GM19240 (cell line): ENCODE measurements around the gene RAB20.
A peak's percentile ranks its signal among the peaks of the same experiment; 100 is the strongest.
"Not testable (repeated sequence)": the region's sequence is repeated elsewhere in the genome, so short reads cannot be mapped to it uniquely, and the experiment has no call there.

ENCODE experiments used
- DNase-seq: peaks from one replicate; pipeline ENCODE4 v3.0.0; 2011; ENCODE audit warnings: low spot score; ENCODE audit not compliant: insufficient read length

RAB20 gene, protein sequence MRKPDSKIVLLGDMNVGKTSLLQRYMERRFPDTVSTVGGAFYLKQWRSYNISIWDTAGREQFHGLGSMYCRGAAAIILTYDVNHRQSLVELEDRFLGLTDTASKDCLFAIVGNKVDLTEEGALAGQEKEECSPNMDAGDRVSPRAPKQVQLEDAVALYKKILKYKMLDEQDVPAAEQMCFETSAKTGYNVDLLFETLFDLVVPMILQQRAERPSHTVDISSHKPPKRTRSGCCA

DNA sequence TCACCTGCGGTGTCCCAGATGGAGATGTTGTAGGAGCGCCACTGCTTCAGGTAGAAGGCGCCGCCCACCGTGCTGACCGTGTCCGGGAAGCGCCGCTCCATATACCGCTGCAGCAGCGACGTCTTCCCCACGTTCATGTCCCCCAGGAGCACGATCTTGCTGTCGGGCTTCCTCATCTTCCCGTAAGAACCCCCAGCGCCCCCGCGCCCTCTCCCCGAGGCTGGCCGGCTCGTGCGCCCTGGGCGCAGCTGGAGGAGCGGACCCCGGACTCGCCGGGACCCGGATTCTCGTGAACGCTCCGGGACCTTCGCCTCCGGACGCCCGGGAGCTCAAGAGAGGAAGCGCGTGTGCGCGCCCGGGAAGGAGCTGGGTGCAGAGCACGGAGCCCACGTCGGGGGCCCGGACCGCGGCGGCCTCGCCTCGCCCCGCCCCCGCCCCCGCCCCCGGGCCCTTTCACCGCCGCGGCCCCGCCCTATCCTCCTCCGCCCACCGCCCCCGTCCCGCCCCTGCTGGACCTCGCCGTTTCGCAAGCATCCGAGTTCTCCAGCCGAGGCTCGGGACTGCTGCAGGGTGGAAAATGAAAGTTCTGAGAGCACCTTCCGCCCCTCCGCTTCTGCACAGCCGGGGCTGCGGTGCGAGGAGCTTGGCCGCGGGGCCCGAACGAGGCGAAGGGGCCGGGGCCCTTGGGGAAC is at the start of gene RAB20:
Gene RAB20 (minus strand): TSS at position 379 of the 692 bp plus-strand sequence. CDS start 203 bp downstream, at position 176.
- DNase-seq: peak; percentile 47

DNA sequence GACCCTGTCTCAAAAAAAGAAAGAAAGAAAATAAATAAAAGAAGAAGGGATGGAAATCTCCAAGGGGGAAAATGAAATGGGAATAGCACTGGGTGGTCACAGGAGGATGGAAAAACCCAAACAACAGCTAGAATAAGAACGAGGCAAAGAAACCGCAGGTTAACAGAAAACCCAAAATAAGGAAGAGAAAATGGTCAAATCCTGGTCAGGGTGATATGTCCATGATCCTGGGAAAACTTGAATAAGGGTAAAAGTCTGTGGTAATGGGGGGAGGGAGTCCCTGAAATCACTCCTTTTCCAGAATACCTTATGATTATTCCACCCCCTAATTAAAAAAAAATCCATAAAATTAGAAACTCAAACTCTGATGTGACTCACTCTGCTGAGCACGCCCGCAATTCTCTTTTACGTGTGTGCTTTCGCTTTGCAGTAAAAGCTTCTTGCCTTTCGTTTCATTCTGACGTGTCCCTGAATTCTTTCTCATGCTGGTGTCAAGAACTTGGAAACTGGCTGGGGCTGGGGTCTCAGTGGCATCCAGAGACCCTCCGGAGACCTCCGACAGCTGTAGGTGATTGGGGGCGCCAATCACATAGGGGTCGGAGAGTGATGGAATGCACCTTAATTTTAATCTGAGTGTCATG is 49.6 kb upstream of the RAB20 start:
- peak; percentile 56 for DNase-seq

DNA sequence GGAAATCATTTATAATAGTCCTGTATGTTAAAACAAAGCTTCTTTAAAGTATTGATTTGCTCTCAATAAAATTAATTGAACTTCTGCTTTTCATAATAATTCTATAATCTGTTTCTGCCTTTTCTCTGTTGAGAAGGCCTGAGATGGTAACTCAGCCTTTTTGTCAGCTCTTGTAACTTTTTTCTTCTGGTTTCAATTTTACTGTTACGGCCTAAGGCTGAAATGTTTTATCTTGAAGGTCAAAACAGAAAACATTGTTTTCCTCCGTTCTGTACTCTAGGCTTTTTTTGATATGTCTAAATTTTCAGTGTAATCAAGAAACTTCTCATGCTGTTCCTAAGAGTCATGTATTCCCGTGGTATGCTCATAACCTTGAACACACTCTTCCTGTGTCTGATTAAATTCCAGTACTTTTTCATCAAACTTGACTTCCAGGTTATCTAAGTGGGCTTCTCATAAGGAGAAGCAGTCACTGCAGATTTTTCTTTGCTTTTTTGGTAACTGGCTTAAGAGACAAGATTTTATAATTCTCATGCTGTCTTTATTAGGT is 46.2 kb upstream of the RAB20 start:
- DNase-seq: no peak

DNA sequence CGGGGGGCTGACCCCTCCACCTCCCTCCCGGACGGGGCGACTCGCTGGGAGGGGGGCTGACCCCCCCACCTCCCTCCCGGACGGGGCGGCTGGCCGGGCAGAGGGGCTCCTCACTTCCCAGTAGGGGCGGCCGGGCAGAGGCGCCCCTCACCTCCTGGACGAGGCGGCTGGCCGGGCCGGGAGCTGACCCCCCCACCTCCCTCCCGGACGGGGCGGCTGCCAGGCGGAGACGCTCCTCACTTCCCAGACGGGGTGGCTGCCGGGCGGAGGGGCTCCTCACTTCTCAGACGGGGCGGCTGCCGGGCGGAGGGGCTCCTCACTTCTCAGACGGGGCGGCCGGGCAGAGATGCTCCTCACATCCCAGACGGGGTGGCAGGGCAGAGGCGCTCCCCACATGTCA is 44.8 kb upstream of the RAB20 start:
- not testable (repeated sequence) for DNase-seq

DNA sequence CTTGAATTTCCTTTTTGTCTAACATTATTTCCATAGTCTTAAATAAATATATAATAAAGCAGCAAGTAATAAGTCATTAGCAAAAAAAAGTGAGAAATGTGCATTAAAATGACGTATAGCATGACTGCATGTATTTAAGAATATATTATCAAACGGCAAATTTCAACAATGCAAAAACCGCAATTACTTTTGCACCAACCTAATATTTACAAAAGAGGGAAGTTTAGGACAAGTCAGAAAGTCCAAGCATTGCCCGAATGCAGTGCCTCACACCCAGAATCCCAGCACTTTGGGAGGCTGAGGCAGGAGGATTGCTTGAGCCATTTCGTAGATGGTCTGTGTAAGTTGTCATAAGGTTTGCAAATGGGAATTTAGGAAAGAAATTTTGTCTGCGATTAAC is 43.6 kb upstream of the RAB20 start:
- DNase-seq: no peak

DNA sequence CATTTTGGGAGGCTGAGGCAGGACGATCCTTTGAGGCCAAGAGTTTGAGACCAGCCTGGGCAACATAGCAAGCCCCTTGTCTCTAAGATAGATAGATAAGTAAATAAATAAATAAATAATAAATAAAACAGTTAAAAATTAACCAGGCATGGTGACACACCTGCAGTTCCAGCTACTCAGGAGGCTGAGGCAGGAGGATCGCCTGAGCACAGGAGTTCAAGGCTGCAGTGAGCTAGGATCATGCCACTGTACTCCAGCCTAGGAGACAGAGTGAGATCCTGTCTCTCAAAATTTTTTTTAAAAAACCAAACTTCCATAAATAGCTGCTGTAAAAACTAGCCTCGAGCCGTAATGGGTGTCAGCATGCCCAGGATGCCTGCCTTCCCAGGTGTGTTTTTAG is 39.5 kb upstream of the RAB20 start:
- DNase-seq: no peak

DNA sequence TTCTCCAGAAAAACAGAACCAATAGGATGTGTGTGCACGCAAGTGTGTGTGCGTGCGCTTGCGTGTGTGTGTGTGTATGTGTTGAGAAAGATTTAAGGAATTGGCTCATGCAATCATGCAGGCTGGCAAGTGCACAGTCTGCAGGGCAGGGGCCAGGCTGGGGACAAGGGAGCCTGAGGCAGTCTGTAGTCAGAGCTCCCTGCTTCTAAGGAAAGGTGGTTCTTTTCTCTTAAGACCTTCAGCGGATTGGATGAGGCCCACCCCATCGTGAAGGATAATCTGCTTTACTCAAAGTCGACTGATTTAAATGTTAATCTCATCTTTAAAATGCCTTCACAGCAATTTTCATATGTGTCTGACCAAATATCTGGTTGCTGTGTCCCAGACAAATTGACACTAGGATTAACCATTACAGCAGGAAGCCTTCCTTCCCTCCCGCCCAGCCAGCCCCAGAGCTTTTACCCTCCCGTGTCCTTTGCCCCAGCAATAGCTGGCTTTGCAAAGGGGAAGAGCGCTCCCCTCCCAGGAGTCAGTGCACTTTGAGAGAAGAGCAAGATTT is 38.8 kb upstream of the RAB20 start:
- DNase-seq: no peak

DNA sequence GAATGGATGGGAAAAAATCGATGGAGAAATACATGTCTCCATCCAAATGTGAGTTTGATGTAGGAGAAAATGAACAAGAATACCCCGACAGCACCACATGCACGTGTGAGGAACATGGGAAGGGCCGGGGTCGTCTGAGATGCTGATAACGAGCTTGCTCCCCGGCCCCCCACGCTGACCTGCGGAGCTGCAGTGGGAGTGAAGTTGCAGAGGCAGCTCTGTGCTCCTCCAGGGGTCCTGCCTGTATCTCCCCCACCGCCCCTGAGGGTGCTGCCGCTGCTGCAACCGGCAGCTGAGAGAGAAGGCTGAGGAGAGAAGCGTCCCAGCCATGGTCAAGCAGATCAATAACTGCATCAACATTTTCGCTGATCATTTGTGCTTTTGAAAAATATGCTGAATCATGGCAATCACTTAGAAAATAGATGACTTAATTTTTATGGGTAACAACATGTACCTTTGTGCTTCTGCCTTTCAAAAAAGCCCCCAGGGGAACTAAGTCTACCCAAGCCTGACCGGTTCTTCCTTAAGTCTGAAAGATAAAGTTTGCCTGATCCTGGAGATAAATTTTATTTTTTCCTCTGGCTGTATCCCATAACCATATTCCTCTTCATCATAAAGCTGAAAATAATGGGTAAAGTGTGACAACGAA is 35.6 kb upstream of the RAB20 start:
- DNase-seq: no peak

DNA sequence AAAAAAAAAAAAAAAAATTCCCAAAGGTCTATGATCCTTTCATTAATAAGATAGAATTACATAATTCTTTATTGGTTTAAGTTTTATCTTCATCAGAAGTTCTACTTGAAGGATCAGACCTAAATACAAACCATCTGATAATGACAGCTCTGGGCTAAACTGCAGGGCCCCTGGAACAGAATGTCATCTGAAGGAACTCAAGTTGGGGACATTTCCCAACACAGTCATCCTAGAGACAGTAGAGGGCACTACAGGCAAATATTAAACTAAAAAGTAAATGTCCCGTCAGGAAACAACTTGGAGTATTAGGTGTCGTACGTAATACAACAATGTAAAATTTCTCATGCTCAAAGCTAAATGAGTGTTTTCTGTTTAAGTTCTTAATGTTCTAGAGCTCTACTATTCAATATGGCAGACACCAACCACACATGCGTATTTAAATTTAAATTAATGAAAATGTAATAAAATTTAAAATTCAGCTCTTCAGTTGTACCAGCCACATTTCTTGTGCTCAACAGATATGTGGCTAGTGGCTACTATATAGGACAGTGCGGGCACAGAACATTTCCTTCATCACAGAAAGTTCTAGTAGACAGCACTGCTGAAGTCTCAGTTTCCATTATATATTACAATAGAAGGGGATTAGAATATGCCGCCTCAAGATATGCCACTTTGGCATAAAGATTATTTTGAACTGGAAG is 32.1 kb upstream of the RAB20 start:
- peak; percentile 61 for DNase-seq

DNA sequence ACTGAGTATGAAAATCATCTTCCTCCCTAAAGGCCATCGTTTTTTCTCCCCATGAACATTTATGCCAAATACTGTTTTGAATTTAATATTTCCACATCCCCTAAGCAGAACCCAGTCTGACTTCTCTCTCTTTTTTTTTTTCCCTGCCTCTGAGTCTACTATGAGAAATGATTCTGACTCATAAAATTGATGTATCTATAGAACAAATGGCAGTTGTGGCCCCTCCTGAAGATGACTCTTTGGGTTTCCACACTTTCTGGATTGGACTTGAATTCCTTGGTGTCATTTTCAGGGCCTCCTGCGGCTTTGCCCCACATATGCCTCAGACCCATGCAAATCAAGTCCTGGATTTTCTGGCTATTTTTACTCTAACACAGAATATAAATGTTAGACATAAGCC is 31.1 kb upstream of the RAB20 start:
- no peak for DNase-seq

DNA sequence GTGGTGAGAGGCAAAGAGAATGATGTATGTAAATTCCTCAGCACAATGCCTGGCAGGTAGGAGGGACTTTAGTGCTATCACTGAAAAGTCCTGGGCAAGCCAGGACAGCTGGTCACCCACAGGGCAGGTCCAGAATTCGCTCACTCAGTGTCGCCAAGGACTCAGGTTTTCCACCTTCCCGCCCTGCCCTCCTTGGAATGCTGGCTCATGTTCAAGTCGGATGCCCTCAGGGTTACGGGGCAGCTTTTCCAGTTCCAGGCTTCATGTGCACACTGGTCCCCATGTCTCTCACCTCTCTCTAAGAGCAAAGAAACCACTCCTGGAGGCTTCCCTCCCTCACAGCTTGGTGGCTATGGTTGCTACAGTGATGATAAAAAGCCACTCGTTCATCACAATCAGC is 29.1 kb upstream of the RAB20 start:
- DNase-seq: no peak

DNA sequence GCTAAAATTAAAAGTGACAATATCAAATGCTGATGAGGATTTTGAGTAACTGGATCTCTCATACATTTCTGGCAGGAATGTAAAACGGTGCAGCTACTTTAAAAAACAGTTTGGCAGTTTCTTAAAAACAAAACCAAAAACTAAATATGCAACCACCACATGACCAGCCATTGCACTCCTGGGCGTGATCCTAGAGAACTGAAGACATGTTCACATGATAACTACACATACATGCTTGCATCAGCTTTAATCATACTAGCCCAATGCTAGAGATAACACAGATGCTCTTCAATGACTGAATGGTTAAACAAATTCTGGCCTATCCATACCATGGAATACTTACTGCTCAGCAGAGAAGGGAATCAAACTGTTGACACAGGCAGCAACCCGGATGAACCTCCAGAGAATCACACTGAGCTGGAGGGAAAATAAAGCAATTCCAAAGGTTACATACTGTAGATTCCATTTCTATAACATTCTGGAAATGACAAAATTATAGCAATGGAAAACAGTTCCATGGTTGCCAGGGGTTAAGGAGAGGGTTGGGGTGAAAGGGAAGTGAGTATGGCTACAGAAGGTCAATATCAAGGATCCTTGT is 28.4 kb upstream of the RAB20 start:
- DNase-seq: no peak

DNA sequence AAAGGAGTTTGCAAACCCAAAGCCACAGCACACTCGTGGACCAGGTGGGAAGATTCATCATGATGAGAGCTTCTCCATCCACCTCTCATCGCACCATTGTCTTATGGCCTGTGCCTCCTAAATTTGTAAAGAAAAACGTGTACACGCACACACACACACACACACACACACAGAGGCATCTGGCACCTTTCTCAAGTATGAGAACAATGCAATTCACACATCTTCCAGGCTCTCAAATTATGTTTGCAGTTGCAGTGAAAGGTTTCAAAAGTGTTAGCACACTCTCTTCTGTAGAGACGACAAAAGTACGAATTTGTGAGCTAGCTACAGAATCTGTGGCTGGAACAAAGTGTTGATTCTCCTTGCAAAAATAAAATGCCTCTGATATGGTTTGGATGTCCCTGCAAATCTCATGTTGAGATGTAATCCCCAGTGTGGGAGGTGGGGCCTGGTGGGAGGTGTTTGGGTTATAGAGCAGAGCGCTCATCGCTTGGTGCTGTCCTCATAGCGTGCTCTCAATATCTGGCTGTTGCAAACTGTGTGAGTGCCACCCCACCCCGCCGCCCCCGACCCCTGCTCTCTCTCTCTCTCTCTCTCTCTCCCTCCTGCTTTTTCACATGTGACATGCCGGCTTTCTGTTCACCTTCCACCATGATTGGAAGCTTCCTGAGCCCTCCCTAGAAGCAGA is 21.8 kb upstream of the RAB20 start:
- no peak for DNase-seq

DNA sequence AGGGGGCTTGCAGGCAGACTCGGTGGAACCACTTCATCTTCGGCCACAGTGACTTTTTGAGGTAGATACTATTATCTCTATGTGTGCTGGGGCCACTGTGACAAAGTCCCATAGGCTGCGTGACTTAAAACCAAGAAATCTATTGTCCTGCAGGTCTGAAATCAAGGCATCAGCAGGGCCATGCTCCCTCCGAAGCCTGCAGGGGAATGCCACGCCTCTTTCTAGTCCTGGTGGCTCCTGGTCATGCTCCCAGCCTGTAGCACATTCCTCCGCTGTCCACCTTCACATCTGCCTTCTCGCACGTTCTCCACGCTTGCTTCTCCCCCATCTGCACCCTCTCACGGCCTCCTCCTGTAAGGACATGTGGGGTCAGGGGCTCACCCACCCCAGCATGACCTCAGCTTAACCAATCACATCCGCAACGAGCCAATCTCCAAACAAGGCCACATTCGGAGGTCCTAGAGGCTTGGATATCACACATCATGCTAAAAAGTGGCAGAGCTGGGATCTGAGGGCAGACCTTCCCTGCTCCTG is 21.0 kb upstream of the RAB20 start:
- DNase-seq: no peak

DNA sequence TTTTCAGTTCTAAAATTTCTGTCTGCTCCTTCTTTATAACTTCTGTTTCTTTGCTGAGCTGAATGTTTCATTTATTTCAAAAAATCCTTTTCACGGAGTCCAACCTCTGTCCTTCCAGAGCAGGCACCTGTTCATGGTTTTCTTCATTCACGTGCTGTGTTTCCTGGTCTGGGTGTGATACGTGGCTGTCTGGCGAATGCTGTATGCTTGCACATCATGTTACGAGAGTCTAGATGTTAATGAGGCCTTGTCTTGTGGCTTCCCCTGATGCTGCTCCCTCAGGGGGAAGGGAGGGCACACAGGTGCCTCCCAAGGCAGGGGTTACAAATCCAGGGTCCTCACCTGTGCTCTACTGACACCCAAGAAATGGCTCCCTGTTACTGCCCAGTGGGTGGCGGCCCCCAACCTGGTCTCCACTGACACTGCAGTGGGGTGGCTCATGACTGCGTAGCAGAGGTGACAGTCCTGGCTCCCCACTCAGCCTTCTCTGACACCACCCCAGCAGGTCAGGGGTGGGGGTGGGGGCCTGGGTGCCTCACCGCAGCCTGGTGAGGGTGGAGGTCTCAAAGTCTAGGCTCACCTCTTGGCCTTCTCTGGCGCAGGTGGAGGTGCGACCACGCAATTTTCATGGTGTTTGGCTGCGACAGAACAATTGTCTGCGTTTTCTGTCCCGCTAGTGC is 20.1 kb upstream of the RAB20 start:
- no peak for DNase-seq

DNA sequence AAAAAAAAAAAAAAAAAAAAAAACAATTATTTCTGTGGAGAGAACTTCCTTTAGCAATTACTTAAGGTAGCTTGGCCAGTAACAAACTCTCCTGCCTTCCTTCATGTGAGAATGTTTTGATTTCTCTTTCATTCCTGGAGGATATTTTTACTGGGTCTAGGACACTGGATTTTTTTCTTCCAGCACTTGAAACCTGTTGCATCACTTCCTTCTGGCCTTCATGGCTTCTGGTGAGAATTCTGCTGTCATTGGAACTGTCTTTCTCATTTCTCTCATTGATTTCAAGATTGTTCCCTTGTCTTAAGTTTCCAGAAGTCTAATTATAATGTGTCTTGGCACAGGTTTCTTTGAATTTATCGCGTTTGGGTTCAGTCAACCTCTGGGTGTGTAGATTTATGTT is 19.3 kb upstream of the RAB20 start:
- no peak for DNase-seq

DNA sequence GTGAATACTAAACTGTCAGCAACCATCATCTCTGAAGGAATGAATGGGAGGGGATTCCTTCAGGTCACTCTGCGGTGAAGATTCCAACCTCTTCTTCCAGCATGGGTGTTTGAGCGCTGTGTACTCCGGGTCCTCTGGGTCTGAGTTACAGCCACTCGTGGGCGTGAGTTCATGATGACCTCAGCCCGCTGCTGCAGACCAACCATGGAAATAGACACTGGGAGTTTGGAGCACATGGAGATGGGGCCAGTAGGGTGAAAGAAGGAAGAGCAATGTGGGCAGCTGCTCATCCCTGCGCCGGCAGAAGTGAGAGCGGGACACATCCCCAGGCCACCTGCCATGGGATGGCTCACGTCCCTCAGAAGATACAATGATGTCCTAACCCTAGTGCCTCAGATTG is 16.8 kb upstream of the RAB20 start:
- no peak for DNase-seq

DNA sequence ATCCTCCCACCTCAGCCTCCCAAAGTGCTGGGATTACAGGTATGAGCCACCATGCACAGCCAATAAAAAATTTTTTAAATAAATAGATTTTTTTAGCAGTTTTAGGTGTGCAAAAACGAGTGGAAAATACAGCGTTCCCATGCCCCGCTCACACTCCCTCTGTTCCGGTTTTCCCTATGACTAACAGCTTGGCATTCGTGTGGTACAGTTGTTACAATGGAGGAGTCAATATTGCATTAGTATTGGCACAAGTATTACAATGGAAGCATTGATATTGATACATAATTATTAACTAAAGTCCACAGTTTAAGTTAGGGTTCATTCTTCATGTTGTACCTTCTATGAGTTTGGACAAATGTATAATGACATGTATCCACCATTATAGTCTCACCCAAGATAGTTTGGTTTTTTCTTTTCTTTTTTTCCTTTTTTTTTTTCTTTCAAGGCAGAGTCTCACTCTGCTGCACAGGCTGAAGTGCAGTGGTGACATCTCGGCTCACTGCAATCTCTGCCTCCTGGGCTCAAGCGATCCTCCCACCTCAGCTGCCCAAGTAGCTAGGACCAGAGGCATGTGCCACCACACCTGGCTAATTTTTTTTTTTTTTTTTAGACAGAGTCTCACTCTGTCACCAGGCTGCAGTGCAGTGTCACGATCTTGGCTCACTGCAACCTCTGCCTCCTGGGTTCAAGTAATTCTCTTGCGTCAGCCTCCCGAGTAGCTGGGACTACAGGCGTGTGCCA is 15.4 kb upstream of the RAB20 start:
- no peak for DNase-seq

DNA sequence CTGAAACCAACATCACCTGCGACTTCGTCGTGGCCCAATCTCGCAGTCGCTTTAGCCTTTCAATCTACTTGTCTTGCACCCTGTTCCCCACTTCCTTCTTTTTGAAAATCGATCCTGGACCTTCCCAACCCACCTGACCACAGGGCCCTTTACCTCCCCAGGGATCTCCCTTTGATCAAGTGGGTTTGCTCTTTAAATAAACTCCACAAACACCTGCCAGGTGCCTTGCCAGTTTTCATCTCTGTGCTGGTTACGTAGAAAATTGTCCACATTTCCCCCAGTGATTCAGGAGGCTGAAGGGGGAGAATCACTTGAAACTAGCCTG is 14.5 kb upstream of the RAB20 start:
- DNase-seq: no peak
